ENCODE results near the gene ADGRA3.

The ADGRA3 gene

DNA sequence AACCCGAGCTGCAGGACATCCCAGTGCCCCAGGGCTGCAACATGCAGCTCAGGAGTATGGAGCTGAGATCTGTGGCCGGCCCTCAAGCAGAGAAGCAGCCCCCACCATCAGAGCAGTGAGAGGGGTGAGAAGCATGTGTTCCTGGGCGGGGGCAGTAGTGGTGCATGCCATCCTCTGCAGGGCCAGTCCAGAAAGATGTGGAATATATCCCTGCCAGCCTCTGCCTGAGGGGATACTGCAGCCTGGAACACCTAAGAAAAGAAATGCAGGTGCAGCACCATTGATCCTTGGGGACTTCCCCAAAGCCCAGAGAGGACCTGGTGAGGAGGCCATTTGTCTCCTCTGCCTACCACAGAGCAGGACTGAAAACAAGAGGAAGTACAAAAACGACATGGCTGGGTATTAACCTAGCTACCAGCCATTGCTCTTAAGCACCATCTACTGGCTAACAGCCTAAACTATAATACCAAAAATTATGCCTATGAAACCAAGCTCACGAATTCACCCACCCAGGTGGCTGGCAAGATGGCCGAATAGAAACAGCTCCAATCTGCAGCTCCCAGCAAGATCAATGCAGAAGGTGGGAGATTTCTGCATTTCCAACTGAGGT lies 158.8 kb downstream of the ADGRA3 start:
- DNase-seq, result no peak

- DNase-seq, result no peak
These were observed 167.5 kb downstream of the ADGRA3 start for GRCh38 chr4:22348410-22348809.

DNA sequence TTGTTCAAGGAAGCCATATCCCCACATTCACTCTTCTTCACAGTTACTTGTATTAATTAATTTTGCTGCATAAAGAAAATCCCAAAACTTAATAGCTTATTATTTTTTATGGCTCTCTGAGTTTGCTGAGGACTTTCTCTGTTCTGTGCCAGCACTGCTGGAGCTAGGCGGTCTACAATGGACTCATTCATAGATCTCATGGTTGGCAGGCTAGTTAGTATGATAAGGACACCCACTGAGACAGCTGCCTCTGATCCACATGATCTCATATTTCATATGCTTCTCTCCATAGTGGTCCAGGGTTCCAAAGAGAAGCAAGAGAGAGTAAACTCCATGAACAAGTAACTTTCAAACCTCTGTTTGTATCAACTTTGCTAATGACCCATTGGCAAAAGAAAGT lies 170.2 kb downstream of the ADGRA3 start:
- DNase-seq, result no peak

DNA sequence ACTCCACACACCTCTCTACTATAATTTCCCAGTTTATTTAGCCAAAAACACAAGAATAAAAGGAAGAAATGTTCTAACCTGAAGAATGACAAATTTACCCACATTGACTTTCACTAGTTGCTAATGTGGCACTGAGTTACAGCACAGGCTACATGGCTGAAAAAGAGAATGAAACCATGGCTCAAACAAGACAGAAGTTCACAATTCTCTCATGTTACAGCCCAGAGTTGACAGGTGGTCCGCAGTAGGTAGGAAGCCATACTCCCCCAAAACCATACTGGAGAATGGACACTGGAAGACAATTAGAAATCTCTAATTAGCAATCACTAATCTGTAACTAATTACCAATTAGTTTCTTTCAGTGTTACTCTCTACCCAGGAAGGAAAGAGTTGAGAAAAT lies 170.8 kb downstream of the ADGRA3 start:
- DNase-seq, result no peak

- no peak for DNase-seq
These were observed 172.3 kb downstream of the ADGRA3 start for GRCh38 chr4:22343606-22344005.

DNA sequence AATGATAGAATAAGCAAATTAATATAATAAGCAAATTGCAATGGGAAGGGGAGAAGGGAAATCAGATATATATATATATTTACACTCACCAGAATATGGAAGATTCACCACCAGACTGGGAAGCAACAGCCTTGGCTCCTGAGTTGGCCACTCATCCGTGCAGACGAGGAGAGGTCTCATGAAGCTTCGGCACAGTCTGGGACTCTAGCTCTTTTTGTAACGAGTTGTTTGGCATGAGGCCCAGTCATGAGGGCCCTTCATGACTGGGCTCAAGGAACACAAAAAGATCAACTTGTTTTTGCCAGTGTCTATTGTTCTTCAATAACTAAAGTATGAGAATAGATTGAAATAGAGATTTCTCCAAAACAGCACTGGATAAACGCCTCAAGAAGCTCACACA lies 176.4 kb downstream of the ADGRA3 start:
- no peak for DNase-seq

DNA sequence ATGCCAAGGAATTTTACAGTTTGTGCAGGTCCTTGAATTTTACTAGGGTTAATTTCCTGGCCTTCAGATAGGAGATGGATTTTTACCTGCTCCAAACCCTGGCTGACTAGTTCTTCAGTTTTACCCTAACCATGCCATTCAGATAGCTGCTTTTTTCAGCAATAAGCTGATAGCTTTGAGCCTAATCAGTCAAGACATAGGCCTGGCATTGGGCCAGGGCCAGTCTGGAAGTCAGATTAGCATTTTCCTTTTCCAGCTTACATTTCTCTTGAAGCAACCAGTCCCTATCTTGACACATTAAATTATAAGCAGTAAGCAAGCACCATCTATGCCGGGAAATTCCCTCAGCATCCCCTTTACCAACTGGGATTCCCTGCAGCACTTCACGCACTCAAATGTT lies 177.1 kb downstream of the ADGRA3 start:
- no peak for DNase-seq

Measured in right hindlimb (tissue), 1 donor.